Omental fat pad (tissue), 4 donors: ENCODE measurements around the gene PRIMA1. TPM values are rescaled to one million over a fixed set of nuclear protein-coding genes. Genes with fewer than 3 reads are reported as not detected.

ENCODE experiments used
- ATAC-seq: fragments of 150-250 bp; one replicate; pipeline ENCODE4 v1.9.1; 2016; ENCODE audit warnings: mild to moderate bottlenecking, moderate library complexity; ENCODE audit not compliant: low FRiP score
- DNase-seq: peaks from one replicate; pipeline ENCODE4 v3.0.0-alpha.2; 2019; ENCODE audit warnings: low spot score
- CTCF ChIP-seq, 3 donors: fragments of 450-650 bp; IDR thresholded peaks; one replicate each; pipeline ENCODE4 v1.5.1; 2016 to 2017; ENCODE audit warnings: antibody characterized with exemption in 3 of 3, mild to moderate bottlenecking in 3 of 3, moderate library complexity in 2 of 3
- total RNA-seq, 4 donors: library from RNA; depleted of rRNA; stranded (reverse); fragments of >200 nt; gene quantifications; one replicate each; pipeline ENCODE4 v1.1.0, GENCODE V29; 2016

The PRIMA1 gene
- total RNA-seq, 4 donors from 2014 or later = 1.0 to 4.6 (median 3.0) TPM

DNA sequence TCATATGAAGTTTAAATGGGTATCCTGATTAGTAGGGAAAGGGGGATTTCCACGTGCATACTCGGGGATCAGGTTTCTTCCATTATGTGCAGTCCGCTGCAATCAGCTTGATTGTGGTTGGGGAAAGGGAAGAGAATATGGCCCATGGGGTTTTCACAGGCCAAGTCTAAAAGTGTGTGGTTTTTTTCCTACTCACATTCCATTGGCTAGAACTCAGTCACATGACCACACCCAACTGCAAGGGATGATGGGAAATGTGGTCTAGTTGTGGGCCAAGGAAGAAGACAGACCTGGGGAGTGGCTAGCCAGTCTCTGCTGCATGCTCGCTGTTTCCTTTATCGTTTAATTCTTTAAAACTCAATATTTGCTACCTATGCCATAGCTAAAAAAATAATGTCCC, 105.1 kb downstream of the PRIMA1 start:
- no peak for TF ChIP-seq CTCF (IDR thresholded peaks at IDR 0.05)
- DNase-seq (no peak), ATAC-seq (no peak)

DNA sequence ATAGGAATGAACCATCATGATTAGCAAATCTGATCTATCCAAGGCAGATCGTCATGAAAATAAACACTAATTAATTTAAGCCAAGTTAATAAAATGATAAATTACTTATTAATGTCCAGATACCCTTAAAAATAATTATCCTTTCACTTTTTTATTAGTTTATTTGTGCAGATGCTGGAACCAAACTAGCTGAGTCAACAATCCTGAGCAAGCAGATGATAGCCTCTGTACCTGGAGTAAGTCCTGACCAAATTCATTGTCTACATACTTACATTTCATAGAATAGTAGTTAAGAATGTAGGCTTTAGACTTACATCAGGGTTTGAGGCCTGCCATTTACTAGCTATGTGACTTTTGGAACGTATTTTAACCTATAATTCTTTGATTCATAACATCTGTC, 105.8 kb downstream of the PRIMA1 start:
- no peak for DNase-seq
- no peak for ATAC-seq
- TF ChIP-seq CTCF (IDR thresholded peaks at IDR 0.05) = no peak

DNA sequence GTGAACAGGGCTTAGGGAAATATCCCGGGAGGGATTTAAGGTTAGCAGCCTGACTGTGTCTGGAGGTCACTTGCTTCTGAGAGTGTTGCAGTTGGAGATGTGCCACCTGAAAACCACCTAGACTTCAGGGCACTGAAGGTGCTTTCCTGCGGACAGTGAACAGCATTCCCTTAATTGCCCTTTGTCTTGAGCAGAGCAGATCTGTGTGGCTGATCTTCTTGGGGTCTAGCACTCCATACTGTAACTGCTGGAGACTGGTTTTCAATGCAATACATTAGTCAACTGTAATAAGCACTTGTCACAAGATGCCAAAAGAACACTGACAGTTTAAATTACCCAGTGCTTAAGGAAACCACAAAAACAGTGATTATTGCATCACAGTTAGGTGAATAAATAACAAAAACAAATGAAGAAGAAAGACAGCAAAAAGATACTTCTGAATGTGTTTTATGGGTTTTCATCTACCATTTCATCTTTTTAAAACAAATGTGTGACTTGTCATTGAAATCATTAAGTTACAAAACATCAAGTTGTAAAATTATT, 111.8 kb downstream of the PRIMA1 start:
- no peak for TF ChIP-seq CTCF (IDR thresholded peaks at IDR 0.05)
- DNase-seq (no peak), ATAC-seq (no peak)

DNA sequence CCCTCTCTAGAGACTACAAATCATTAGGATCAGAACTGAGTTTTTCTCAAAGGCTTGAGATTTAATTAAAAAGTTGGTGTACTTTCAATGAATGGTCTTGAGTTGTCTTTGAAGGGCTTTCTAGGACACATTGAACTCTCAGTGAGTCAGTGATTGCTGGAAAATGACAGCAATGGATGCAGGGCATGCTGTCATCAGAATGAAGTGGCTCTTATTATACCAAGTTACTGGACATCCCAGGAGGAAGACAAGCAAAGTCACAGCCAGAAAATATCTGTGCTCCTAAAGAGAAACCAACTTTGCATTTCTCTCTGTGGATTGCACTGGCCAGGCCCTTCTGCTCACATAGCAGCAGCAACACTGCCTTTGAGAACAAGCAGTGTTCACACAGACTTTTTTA, 112.6 kb downstream of the PRIMA1 start:
- DNase-seq = no peak
- no peak for ATAC-seq

DNA sequence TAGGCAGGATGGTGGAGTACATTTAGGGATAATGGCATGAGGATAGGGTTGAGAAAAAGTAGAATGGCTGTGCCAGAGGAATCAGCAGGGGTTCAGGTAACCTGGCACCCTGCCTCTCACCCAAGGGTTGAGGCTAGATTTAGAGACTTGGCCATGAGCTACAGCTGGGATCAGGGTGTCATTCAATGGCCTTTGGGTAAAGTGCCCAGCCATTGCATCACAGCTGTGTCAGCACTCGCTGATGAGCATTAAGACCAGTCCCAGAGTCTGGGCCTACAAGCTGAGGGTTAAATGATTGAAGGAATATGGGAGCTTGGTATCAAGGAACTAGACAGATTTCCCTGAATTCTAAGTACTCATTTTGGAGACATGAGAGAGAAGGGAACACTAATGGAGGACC, 113.9 kb downstream of the PRIMA1 start:
- no peak for TF ChIP-seq CTCF (IDR thresholded peaks at IDR 0.05)
- no peak for ATAC-seq

More for the DNA sequence above, 112.6 kb downstream of the PRIMA1 start:
- no peak for TF ChIP-seq CTCF (IDR thresholded peaks at IDR 0.05)

DNA sequence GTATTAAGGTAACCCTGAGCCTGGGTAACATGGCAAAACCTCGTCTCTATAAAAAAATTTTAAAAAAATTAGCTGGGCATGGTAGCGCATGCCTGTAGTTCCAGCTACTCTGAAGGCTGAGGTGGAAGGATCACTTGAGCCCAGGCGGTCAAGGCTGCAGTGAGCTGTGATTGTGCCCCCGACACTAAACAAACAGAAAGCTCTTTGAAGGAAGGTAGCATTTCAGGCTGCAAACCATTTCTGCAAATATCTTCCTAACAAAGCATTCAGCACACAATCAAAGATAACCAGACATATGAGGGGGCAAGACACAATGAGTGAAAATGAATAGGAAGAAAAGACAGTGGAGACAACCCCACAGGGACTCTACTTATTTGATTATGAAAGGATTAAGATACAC, 118.7 kb downstream of the PRIMA1 start:
- ATAC-seq = no peak
- no peak for TF ChIP-seq CTCF (IDR thresholded peaks at IDR 0.05)

More for the DNA sequence above, 113.9 kb downstream of the PRIMA1 start:
- no peak for DNase-seq

More for the DNA sequence above, 118.7 kb downstream of the PRIMA1 start:
- DNase-seq = no peak

Other genes with a start within 250 kb of the PRIMA1 start
- not detected for gene FAM181A, start 138.9 kb upstream of the PRIMA1 start, total RNA-seq
- gene ASB2, start 188.1 kb upstream of the PRIMA1 start, total RNA-seq = 1 to 10 TPM in 1 of 4 donors, under 1 TPM in 3; 0.36 to 2.4 (median 0.56) TPM
- gene CCDC197, start 208.8 kb upstream of the PRIMA1 start, total RNA-seq = not detected
- gene OTUB2, start 237.9 kb upstream of the PRIMA1 start, total RNA-seq = 1 to 10 TPM in 2 of 4 donors, under 1 TPM in 2; 0.47 to 1.7 (median 0.96) TPM